ENCODE measurements around the gene TANK.
"Not testable (repeated sequence)": the region's sequence is repeated elsewhere in the genome, so short reads cannot be mapped to it uniquely, and the experiment has no call there.

The TANK gene

DNA sequence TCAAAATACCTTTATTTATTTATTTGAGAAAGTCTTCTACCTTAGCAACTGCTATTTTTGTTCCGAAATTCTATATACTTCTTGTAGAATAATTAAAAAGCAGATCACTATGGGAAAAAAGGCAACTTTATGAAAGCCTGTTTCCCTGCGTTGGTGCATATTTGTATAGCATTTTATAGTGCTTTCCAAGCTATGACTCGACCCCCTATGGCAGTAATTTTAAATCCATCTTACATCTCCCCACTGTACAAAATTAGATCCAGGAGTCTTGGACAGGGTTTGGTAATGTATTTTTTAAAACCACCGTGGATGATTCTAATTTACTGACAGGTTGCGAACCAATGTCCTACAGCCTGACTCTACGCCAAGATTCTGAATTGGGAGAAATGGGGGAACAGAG is 10.1 kb downstream of the TANK start:
- DNase-seq: no peak

DNA sequence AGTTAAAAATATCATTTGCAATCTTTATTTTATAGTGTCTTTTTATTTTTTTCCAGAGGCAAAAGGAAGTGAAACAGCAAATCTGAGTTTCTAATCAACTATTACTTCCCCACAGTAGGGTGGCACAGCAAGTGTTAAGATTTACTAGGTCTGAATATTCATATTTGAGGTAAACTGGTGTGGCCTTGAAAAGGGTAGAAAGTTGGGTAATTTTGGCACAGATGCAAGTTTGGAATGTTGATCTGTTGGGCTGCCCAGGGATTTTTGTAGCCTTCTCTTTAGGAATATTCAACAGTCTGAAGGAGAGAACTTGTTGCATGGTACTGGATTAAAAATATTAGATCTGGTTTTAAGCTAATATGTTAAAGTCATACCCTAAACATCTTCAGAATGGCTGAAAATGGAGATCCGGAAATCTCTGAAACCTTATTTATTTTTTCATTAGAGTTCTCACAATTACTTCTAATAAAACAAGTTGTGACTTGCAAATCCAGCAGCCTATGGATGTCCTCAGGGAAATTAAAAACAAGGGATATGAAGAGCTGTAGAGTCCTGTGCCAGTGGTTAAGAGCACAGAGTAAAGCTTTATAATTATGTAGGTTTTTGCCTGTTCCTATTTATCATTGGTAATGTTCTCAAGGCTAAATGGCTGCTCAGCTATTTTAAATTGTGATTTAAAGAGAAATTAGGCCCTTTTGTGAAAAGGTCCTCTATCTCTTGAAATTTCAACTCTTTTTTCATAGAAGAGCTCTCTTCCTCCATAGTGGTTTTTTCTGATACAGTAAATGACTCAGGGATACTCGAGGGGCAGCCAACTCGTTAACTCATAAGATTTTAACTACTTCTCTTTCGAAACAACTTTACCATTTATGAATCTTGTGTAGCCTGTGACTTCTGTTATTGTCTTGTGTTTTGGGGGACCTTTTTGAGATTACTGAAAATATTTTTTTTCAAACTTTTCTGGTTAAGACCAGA is 11.0 kb downstream of the TANK start:
- no peak for DNase-seq

DNA sequence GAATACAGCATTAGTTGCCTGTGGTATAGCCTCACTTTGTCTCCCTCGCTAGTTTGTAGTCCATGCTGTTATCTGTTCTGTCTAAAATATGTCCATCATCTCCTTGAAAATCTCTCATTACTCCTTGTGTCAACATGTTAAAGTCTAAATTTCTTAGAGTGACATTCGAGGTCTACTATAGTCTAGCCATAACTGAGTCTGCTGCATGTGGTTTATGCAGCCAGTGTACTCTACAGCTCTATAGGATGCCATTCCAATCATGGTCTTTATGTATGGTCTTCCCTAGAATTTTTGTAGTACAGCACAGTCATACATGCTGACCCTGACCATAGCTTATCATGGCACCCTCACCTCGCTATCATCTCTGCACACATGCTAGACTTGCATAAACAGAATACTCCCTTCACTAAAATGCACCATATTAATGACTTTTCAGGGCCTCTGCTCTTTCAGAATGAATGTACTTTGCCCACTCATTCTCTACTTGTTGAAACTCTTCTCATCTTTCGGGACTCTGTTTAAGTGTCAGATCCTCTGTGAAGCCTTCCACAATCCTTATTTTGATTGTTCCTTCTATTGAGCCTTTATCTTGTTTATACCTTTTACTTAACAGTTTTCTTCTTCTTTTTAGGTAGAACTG is 12.8 kb downstream of the TANK start:
- DNase-seq: no peak

DNA sequence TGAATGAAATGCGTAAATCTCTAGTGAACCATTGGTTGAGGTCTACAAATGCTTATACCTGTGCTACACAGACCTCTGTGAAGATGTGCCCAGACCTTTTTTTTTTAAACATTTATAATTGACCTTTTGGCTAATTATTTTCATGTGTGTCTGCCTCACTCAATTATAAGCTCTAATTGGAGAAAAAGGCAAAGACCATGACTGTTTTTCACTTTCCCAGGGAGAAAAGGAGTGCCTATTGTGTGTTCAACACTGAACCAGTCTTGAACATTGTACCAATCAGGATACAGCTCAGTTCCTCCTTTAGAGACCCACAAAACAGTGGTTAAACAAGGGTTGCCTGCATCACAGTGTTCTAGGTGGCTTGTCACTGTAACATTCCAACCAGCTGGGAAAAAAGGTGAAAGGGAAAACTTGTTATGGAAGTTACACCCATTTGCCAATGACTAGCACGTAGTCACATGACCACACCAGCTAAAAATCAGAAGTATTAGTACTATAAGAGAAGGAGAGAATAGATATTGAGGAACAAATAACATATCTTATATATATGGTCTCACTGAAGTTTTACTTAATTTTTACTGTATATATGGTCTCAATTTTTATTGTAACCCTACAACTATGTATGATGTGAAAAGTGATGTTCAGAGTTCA is 13.4 kb downstream of the TANK start:
- no peak for DNase-seq

DNA sequence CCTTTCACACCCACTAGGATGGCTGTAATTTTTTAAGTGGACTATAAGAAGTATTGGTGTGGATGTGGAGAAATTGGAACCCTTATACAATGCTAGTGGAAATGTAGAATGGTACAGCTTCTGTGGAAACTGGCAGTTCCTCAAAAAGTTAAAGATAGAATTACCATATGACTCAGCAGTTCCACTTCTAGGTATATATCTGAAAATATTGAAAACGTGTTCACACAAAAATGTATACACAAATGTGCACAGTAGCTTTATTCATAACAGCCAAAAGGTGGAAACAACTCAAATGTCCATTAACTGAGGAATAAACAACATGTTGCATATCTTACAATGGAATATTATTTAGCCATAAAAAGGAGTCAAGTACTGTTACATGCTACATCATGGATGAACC is 17.7 kb downstream of the TANK start:
- no peak for DNase-seq

GRCh38 chr2:161178756-161179155 is 18.5 kb downstream of the TANK start:
- no peak for DNase-seq

DNA sequence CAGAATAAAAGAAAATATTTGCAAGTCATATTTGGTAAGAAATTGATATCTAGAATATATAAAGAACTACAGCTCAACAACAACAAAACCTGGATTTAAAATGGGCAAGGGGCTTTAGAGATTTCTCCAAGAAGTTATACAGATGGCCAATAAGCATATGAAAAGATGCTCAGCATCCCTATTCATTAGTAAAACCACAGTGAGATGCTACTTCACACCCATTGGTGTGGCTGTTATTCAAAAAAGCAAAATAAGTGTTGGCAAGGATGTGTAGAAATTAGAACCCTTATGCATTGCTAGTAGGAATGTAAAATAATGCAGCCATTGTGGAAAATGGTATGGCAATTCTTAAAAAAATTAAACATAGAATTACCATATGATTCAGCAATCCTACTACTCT is 29.8 kb downstream of the TANK start:
- DNase-seq: no peak

DNA sequence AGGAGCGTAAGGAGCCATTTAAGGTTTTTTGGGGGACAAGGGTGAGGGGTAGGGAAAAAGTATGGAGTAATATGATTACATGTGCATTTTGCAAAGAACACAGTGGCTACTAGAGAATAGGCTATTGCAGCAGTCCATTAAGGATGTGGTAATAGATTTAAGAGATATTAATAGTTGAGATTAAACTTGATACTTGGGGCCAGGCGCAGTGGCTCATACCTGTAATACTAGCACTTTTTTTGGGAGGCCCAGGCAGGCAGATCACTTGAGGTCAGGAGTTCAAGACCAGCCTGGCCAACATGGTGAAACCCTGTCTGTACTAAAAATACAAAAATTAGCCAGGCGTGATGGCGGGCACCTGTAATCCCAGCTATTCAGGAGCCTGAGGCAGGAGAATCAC is 35.4 kb downstream of the TANK start:
- not testable (repeated sequence) for DNase-seq

- no peak for DNase-seq
Measured at GRCh38 chr2:161199912-161200701, 39.9 kb downstream of the TANK start.

DNA sequence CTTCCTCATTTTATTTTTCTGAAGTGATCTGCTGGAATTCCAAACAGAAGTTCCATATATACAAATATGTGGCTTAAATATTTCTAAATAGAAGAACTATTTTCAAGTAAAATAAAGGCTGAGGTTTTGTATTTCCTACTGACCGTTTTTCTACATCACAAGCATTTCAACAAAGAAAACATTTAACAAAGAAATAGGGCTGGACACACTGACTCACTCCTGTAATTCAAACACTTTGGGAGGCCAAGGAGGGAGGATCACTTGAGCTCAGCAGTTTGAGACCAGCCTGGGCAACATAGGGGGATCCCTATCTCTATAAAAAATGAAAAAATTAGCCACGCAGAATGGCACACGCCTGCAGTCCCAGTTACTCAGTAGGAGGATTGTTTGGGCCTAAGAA is 44.6 kb downstream of the TANK start:
- no peak for DNase-seq

DNA sequence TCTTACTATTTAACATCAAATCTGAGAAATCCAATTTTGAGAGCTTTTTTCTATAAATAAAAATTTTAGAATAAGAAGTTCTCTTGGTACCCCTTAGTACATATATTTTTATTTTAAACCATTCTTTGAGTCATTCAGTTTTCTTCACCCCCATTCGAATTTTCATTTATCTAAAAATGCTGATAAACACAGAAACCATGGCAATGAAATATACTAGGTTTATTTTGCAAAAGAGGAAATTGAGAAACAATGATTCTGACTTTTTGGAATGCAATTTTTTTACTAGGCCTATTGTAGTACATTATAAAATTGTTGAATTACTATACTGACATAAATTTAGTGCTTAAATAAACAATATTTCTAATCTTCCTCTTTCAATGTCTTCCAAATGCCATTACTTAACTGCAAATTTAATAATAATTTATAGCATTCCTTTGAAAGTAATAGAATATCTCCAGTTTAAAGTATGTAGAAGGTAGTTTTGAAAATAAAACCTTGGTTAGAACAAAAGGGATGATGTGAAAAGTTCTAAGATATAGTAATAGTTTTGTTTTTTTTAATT is 46.3 kb downstream of the TANK start:
- DNase-seq: no peak

- no peak for DNase-seq
Measured at GRCh38 chr2:161207941-161208340, 47.7 kb downstream of the TANK start.

DNA sequence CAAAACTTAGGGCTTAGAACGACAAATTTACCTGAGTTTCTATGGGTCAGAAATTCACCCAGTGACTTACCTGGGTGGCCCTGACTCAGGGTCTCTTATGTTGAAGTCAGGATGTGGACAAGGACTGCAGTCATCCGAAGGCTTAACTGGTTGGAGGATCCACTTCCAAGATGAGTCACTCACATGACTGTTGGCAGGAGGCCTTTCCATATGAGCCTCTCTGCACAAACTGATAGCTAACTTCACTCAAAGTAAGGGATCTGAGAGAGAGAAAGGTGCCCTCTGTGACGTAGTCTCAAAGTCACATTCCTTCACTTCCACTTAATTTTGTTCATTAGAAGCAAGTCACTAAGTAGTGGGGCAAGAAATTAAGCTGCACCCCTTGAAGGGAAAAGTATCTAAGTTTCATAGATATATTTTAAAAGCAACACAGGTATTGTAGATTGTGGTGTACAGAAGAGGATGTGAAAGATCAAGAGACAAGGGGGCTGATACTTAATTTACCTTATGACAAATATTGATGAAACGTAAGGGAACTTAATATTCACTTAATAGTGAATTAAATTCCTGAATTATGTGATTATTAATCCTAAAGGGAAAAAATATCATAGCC is 48.4 kb downstream of the TANK start:
- DNase-seq: no peak

- DNase-seq: no peak
Measured at GRCh38 chr2:161209902-161210301, 49.7 kb downstream of the TANK start.

GRCh38 chr2:161217597-161218185 is 57.5 kb downstream of the TANK start:
- DNase-seq: no peak

GRCh38 chr2:161219211-161219610 is 59.0 kb downstream of the TANK start:
- DNase-seq: no peak

DNA sequence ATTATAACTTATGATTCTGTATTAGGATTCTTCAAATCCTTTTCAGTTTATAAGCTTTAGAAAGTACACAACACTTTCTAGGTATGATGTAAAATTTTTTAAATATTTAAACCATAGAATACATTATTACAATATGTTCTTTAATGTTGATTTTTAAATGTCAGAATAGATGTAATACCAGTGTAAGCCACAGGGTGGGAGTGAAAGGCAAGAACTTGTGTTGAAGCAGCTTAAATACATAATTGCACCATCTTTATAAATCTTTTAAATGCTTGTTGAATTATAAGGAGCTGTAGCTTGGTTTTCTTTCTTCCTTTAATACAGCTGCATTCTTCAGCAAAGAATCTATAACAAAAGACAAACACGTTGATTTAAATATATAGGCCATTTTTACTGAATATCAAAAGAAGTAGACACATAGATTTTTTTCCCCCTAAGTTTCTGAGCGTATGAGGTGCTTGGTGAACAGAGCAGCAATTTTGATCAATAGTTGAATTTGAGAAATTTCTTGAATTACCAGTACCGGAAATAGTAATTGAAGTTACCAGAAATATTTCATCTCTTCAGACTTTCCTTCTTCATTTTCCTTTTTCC is 63.0 kb downstream of the TANK start:
- no peak for DNase-seq

GRCh38 chr2:161228511-161229240 is 68.4 kb downstream of the TANK start:
- no peak for DNase-seq

- no peak for DNase-seq
Measured at GRCh38 chr2:161230959-161231358, 70.7 kb downstream of the TANK start.

DNA sequence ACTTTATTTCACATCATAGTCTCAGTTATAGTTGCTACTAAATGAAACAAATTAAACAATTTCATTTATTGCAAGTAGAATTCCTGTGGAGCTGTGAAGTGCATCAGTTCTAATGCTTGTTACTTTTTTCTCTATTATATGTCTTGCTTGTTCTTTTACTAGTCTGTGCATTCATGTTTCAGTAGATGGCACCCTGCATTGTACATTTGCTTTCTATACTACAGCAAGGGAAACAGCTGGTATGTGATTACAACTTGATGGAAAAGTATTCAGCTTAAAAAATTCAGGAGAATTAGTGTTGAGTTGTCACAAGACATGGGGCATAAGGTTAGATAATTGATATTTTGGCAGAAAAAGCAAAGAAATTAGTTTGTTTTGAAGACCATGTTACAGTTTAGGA is 72.3 kb downstream of the TANK start:
- DNase-seq: no peak

Data from femur (tissue), 1 donor.